K562 (cell line): ENCODE data around the gene MINK1.

ENCODE experiments used
- CTCF ChIP-seq, 3 experiments: IDR thresholded peaks in 2 of 3; conservative IDR thresholded peaks in 1 of 3; 2 replicates each; pipeline ENCODE4 v1.5.1; 2011 to 2012; ENCODE audit warnings: low read length in 3 of 3, mild to moderate bottlenecking in 3 of 3, control low read depth in 2 of 3, improper control_type of control experiment in 1 of 3, inconsistent platforms in 1 of 3, low read depth in 1 of 3, mixed read lengths in 1 of 3, moderate library complexity in 1 of 3; ENCODE audit not compliant: insufficient read depth in 2 of 3
- EP300 ChIP-seq: IDR thresholded peaks from 2 replicates; pipeline ENCODE4 v1.6.1; 2012; ENCODE audit warnings: low read length, improper control_type of control experiment
- JUND ChIP-seq, 2 experiments: IDR thresholded peaks; 2 replicates in 1 of 2; 3 replicates in 1 of 2; pipeline ENCODE4 v1.6.1; 2011; ENCODE audit warnings: borderline replicate concordance in 2 of 2, low read depth in 2 of 2, low read length in 2 of 2, improper control_type of control experiment in 1 of 2, missing biosample characterization in 1 of 2, missing genetic modification characterization in 1 of 2, missing genetic modification reagents in 1 of 2
- SAP30 ChIP-seq: fragments of 200-600 bp; sonication (generic); IDR thresholded peaks from 2 replicates; pipeline ENCODE4 v1.6.1; 2012; ENCODE audit warnings: borderline replicate concordance, low read depth, mild to moderate bottlenecking, moderate library complexity, low read length, control low read depth, inconsistent platforms; ENCODE audit not compliant: insufficient read depth, poor library complexity, severe bottlenecking
- USF2 ChIP-seq: sonication (generic); formaldehyde crosslinking; IDR thresholded peaks from 2 replicates; pipeline ENCODE4 v1.5.0; 2020; ENCODE audit warnings: missing genetic modification reagents

GRCh38 chr17:4935650-4936049 is 102.5 kb downstream of the MINK1 start:
- TF ChIP-seq SAP30 (no peak), EP300 (no peak), USF2 (CRISPR knock-in tag) (no peak), CTCF (IDR thresholded peaks at IDR 0.05 in 2 of 3, conservative IDR thresholded peaks at IDR 0.05 in 1 of 3; ENCODE audit: insufficient read depth in 2 of 3, low read depth in 1 of 3, low read length in 3 of 3) (no peak), JUND (IDR thresholded peaks at IDR 0.05; ENCODE audit: borderline replicate concordance, low read depth, low read length) (no peak), JUND (tag; IDR thresholded peaks at IDR 0.05; ENCODE audit: borderline replicate concordance, low read depth, low read length) (no peak)
